Loucy (cell line): Measurements from ENCODE around the gene L3MBTL2.

Experiments
- H2AFZ ChIP-seq: fragments of 200-600 bp; sonication (generic); 2 replicates; pipeline ENCODE4 v1.6.0; 2016; ENCODE audit warnings: antibody characterized with exemption, mild to moderate bottlenecking, low read length, moderate library complexity
- H3F3A ChIP-seq: fragments of 200-600 bp; 2 replicates; pipeline ENCODE4 v1.6.0; 2016; ENCODE audit warnings: antibody characterized with exemption, low read depth, mild to moderate bottlenecking
- H3K27me3 ChIP-seq: fragments of 200-600 bp; sonication (generic); 2 replicates; pipeline ENCODE4 v1.6.1; 2014; ENCODE audit warnings: low read length, mild to moderate bottlenecking; ENCODE audit not compliant: insufficient read depth, poor library complexity, severe bottlenecking
- H3K36me3 ChIP-seq: fragments of 200-600 bp; sonication (generic); 2 replicates; pipeline ENCODE4 v1.6.1; 2016; ENCODE audit warnings: low read length; ENCODE audit not compliant: insufficient read depth
- H3K4me1 ChIP-seq: fragments of 200-600 bp; sonication (generic); 2 replicates; pipeline ENCODE4 v1.5.1; 2014; ENCODE audit warnings: low read length, mild to moderate bottlenecking; ENCODE audit not compliant: insufficient read depth, poor library complexity, severe bottlenecking
- H3K4me2 ChIP-seq: fragments of 200-600 bp; sonication (generic); 2 replicates; pipeline ENCODE4 v1.6.0; 2014; ENCODE audit warnings: antibody characterized with exemption, low read length, low read depth, mild to moderate bottlenecking; ENCODE audit not compliant: poor library complexity, severe bottlenecking
- H3K4me3 ChIP-seq: fragments of 200-600 bp; sonication (generic); 2 replicates; pipeline ENCODE4 v1.5.1; 2014; ENCODE audit warnings: low read length, mild to moderate bottlenecking, mixed read lengths; ENCODE audit not compliant: poor library complexity, severe bottlenecking
- H3K79me2 ChIP-seq: fragments of 200-600 bp; sonication (generic); 2 replicates; pipeline ENCODE4 v1.6.1; 2014; ENCODE audit warnings: low read length; ENCODE audit not compliant: insufficient read depth
- H3K9ac ChIP-seq: fragments of 200-600 bp; sonication (generic); 2 replicates; pipeline ENCODE4 v1.6.0; 2014; ENCODE audit warnings: mild to moderate bottlenecking, low read depth, low read length, moderate library complexity; ENCODE audit not compliant: poor library complexity, severe bottlenecking
- H3K9me2 ChIP-seq: fragments of 200-600 bp; sonication (generic); replicated peaks from 2 replicates; pipeline ENCODE4 v1.6.1; 2016; ENCODE audit warnings: low read depth, low read length, mixed read lengths
- H3K9me3 ChIP-seq: fragments of 200-600 bp; sonication (generic); 2 replicates; pipeline ENCODE4 v1.6.1; 2014; ENCODE audit warnings: mild to moderate bottlenecking, antibody characterized with exemption, low read length, low read depth; ENCODE audit not compliant: insufficient read depth
- H4K20me1 ChIP-seq: fragments of 200-600 bp; sonication (generic); 2 replicates; pipeline ENCODE4 v1.6.0; 2014; ENCODE audit warnings: antibody characterized with exemption, low read length, mild to moderate bottlenecking; ENCODE audit not compliant: insufficient read depth, poor library complexity, severe bottlenecking
- CTCF ChIP-seq: fragments of 200-600 bp; sonication (generic); conservative IDR thresholded peaks from 2 replicates; pipeline ENCODE4 v1.5.1; 2014; ENCODE audit warnings: mild to moderate bottlenecking, antibody characterized with exemption, low read length
- EZH2phosphoT487 ChIP-seq: fragments of 200-600 bp; IDR thresholded peaks from 2 replicates; pipeline ENCODE4 v1.6.1; 2018; ENCODE audit warnings: antibody characterized with exemption, mild to moderate bottlenecking, moderate library complexity, borderline replicate concordance

Gene L3MBTL2

GRCh38 chr22:41180926-41181325 lies 24.2 kb upstream of the L3MBTL2 start:
- no peak overlapping the region for H2AFZ ChIP-seq
- TF ChIP-seq EZH2phosphoT487, result no peak
- no peak for TF ChIP-seq CTCF
- H3K79me2 ChIP-seq, result no peaks in the 10 kb centered on the region
- no peaks in the 10 kb centered on the region for H3K4me1 ChIP-seq
- no peak overlapping the region for H3K9ac ChIP-seq
- H3K36me3 ChIP-seq, result peaks cover 42% of the 10 kb centered on the region; the same call in 1 of the 2 replicates
- H3K9me2 ChIP-seq, result no peaks in the 10 kb centered on the region
- no peaks in the 10 kb centered on the region for H3K27me3 ChIP-seq
- H3K9me3 ChIP-seq, result no peaks in the 10 kb centered on the region
- no peaks in the 10 kb centered on the region; the same call in 1 of the 2 replicates for H3F3A ChIP-seq
- H3K4me2 ChIP-seq, result no peak overlapping the region
- H3K4me3 ChIP-seq, result no peak overlapping the region
- H4K20me1 ChIP-seq, result no peaks in the 10 kb centered on the region

- no peaks in the 10 kb centered on the region; the same call in 1 of the 2 replicates for H3F3A ChIP-seq
- TF ChIP-seq CTCF, result no peak
- TF ChIP-seq EZH2phosphoT487, result no peak
- no peaks in the 10 kb centered on the region for H3K9me3 ChIP-seq
- H3K36me3 ChIP-seq, result peaks cover 35% of the 10 kb centered on the region; the same call in 1 of the 2 replicates
- no peaks in the 10 kb centered on the region for H4K20me1 ChIP-seq
- no peaks in the 10 kb centered on the region for H3K4me1 ChIP-seq
- H3K79me2 ChIP-seq, result no peaks in the 10 kb centered on the region
- H3K4me3 ChIP-seq, result no peak overlapping the region
- no peaks in the 10 kb centered on the region for H3K27me3 ChIP-seq
- H3K4me2 ChIP-seq, result no peak overlapping the region
- H2AFZ ChIP-seq, result no peak overlapping the region
- no peak overlapping the region for H3K9ac ChIP-seq
- H3K9me2 ChIP-seq, result no peaks in the 10 kb centered on the region
Observed at GRCh38 chr22:41181349-41182241, 23.5 kb upstream of the L3MBTL2 start.

- H3F3A ChIP-seq, result no peaks in the 10 kb centered on the region
- H3K4me2 ChIP-seq, result no peak overlapping the region
Observed at GRCh38 chr22:41184679-41185078, 20.4 kb upstream of the L3MBTL2 start.

More at GRCh38 chr22:41184679-41185078, 20.4 kb upstream of the L3MBTL2 start:
- Histone ChIP-seq H3K9me3 (no peaks in the 10 kb centered on the region), H3K27me3 (no peaks in the 10 kb centered on the region), H3K9ac (no peak overlapping the region), H2AFZ (no peak overlapping the region), H3K4me1 (no peaks in the 10 kb centered on the region), H3K79me2 (no peaks in the 10 kb centered on the region), H3K36me3 (peaks cover 10% of the 10 kb centered on the region; the same call in 1 of the 2 replicates), H3K9me2 (no peaks in the 10 kb centered on the region), H3K4me3 (no peak overlapping the region), H4K20me1 (no peaks in the 10 kb centered on the region)
- no peak for TF ChIP-seq CTCF
- no peak for TF ChIP-seq EZH2phosphoT487
